Measurements from ENCODE around the gene TPST2. TPM values are rescaled to one million over a fixed set of nuclear protein-coding genes. Genes with fewer than 3 reads are reported as not detected.

The TPST2 gene
- total and polyA plus RNA-seq, 7 experiments from 2014 or later = 14.4 to 44.8 (median 20.6) TPM

GRCh38 chr22:26606611-26607010 lies 16.7 kb upstream of the TPST2 start:
- H3K27me3 Mint-ChIP-seq = peaks cover 0 to 14% (median 0%) of the 10 kb centered on the region in 5 donors
- ChIA-PET CTCF (interaction anchor here (0.6 kb wide), 1 partner anchor 212 kb away, joined by 7 read pairs; no protein-coding TSS in a partner anchor), POLR2A (no interaction called here)
- intact Hi-C loops (cut with micrococcal nuclease) = no loop called here
- H3K36me3 Mint-ChIP-seq = peaks cover 0 to 5% (median 0%) of the 10 kb centered on the region in 5 donors
- no peak overlapping the region for H3K27ac Mint-ChIP-seq
- peaks cover 0 to 20% of the 10 kb centered on the region in 2 donors for H3K4me1 ChIP-seq (ENCODE audit: control insufficient read depth in 2 of 2, insufficient read depth in 2 of 2, low read length in 2 of 2)
- H3K27me3 ChIP-seq (ENCODE audit: control insufficient read depth in 2 of 2, insufficient read depth in 2 of 2, low read length in 2 of 2) = no peaks in the 10 kb centered on the region
- H3K9me3 Mint-ChIP-seq = peaks cover 0 to 5% (median 0%) of the 10 kb centered on the region in 11 donors
- H3K27ac ChIP-seq (ENCODE audit: low read depth, low read length) = no peak overlapping the region
- no peak overlapping the region for H3K4me3 ChIP-seq (ENCODE audit: low read length)
- DNase-seq = no peak
- H3K36me3 ChIP-seq (ENCODE audit: control insufficient read depth in 2 of 3, insufficient read depth in 3 of 3, low read length in 3 of 3) = no peaks in the 10 kb centered on the region
- ATAC-seq = no peak
- H3K4me1 Mint-ChIP-seq = peaks cover 0 to 31% (median 0%) of the 10 kb centered on the region in 7 donors
- no peak overlapping the region for H3K4me3 Mint-ChIP-seq
- H3K9me3 ChIP-seq (ENCODE audit: control insufficient read depth in 2 of 3, low read length in 3 of 3) = no peaks in the 10 kb centered on the region

GRCh38 chr22:26604368-26604767 lies 14.4 kb upstream of the TPST2 start:
- Mint-ChIP-seq H3K27ac (no peak overlapping the region), H3K36me3 (peaks cover 0 to 4% (median 0%) of the 10 kb centered on the region in 5 donors), H3K9me3 (peaks cover 0 to 3% (median 0%) of the 10 kb centered on the region in 11 donors), H3K4me3 (no peak overlapping the region), H3K4me1 (peaks cover 0 to 22% (median 0%) of the 10 kb centered on the region in 7 donors), H3K27me3 (peaks cover 0 to 18% (median 0%) of the 10 kb centered on the region in 5 donors)
- Histone ChIP-seq H3K9me3 (ENCODE audit: control insufficient read depth in 2 of 3, low read length in 3 of 3) (no peaks in the 10 kb centered on the region), H3K4me3 (ENCODE audit: low read length) (no peak overlapping the region), H3K4me1 (ENCODE audit: control insufficient read depth in 2 of 2, insufficient read depth in 2 of 2, low read length in 2 of 2) (peaks cover 0 to 8% of the 10 kb centered on the region in 2 donors), H3K27ac (ENCODE audit: low read depth, low read length) (no peak overlapping the region), H3K27me3 (ENCODE audit: control insufficient read depth in 2 of 2, insufficient read depth in 2 of 2, low read length in 2 of 2) (no peaks in the 10 kb centered on the region), H3K36me3 (ENCODE audit: control insufficient read depth in 2 of 3, insufficient read depth in 3 of 3, low read length in 3 of 3) (no peaks in the 10 kb centered on the region)
- ATAC-seq = no peak
- intact Hi-C loops (cut with micrococcal nuclease) = no loop called here
- CTCF ChIA-PET = interaction anchor here (0.6 to 1.0 kb wide), 2 partner anchors 34 to 1941 kb away, joined by 3 to 7 read pairs; no protein-coding TSS in a partner anchor
- POLR2A ChIA-PET = no interaction called here
- DNase-seq = no peak

GRCh38 chr22:26602127-26602526 lies 12.2 kb upstream of the TPST2 start:
- no peak for ATAC-seq
- H3K27me3 ChIP-seq (ENCODE audit: control insufficient read depth in 2 of 2, insufficient read depth in 2 of 2, low read length in 2 of 2) = no peaks in the 10 kb centered on the region
- CTCF ChIA-PET = no interaction called here
- no peak for DNase-seq
- POLR2A ChIA-PET = no interaction called here
- Mint-ChIP-seq H3K27ac (no peak overlapping the region), H3K36me3 (peaks cover 0 to 3% (median 0%) of the 10 kb centered on the region in 5 donors), H3K4me3 (no peak overlapping the region), H3K27me3 (peaks cover 0 to 18% (median 0%) of the 10 kb centered on the region in 5 donors), H3K9me3 (no peaks in the 10 kb centered on the region), H3K4me1 (peaks cover 0 to 22% (median 0%) of the 10 kb centered on the region in 7 donors)
- no peaks in the 10 kb centered on the region for H3K9me3 ChIP-seq (ENCODE audit: control insufficient read depth in 2 of 3, low read length in 3 of 3)
- no peak overlapping the region for H3K27ac ChIP-seq (ENCODE audit: low read depth, low read length)
- H3K4me3 ChIP-seq (ENCODE audit: low read length) = no peak overlapping the region
- peaks cover 0 to 29% of the 10 kb centered on the region in 2 donors for H3K4me1 ChIP-seq (ENCODE audit: control insufficient read depth in 2 of 2, insufficient read depth in 2 of 2, low read length in 2 of 2)
- no peaks in the 10 kb centered on the region for H3K36me3 ChIP-seq (ENCODE audit: control insufficient read depth in 2 of 3, insufficient read depth in 3 of 3, low read length in 3 of 3)
- intact Hi-C loops (cut with micrococcal nuclease) = no loop called here

GRCh38 chr22:26601726-26602125 lies 11.8 kb upstream of the TPST2 start:
- Mint-ChIP-seq H3K4me1 (peaks cover 0 to 26% (median 0%) of the 10 kb centered on the region in 7 donors), H3K27ac (no peak overlapping the region), H3K9me3 (no peaks in the 10 kb centered on the region), H3K27me3 (peaks cover 0 to 21% (median 0%) of the 10 kb centered on the region in 5 donors), H3K4me3 (no peak overlapping the region), H3K36me3 (peaks cover 0 to 3% (median 0%) of the 10 kb centered on the region in 5 donors)
- Histone ChIP-seq H3K27ac (ENCODE audit: low read depth, low read length) (no peak overlapping the region), H3K4me3 (ENCODE audit: low read length) (no peak overlapping the region), H3K9me3 (ENCODE audit: control insufficient read depth in 2 of 3, low read length in 3 of 3) (no peaks in the 10 kb centered on the region), H3K4me1 (ENCODE audit: control insufficient read depth in 2 of 2, insufficient read depth in 2 of 2, low read length in 2 of 2) (peaks cover 0 to 33% of the 10 kb centered on the region in 2 donors), H3K36me3 (ENCODE audit: control insufficient read depth in 2 of 3, insufficient read depth in 3 of 3, low read length in 3 of 3) (no peaks in the 10 kb centered on the region), H3K27me3 (ENCODE audit: control insufficient read depth in 2 of 2, insufficient read depth in 2 of 2, low read length in 2 of 2) (no peaks in the 10 kb centered on the region)
- ATAC-seq (no peak), DNase-seq (no peak)
- POLR2A ChIA-PET = no interaction called here
- CTCF ChIA-PET = no interaction called here
- intact Hi-C loops (cut with micrococcal nuclease) = no loop called here

GRCh38 chr22:26599505-26599904 lies 9.6 kb upstream of the TPST2 start:
- no peak overlapping the region for H3K27ac ChIP-seq (ENCODE audit: low read depth, low read length)
- DNase-seq (no peak), ATAC-seq (no peak)
- Mint-ChIP-seq H3K4me3 (no peak overlapping the region), H3K27ac (no peak overlapping the region), H3K9me3 (no peaks in the 10 kb centered on the region), H3K27me3 (peaks cover 0 to 24% (median 0%) of the 10 kb centered on the region in 5 donors), H3K4me1 (peaks cover 0 to 32% (median 0%) of the 10 kb centered on the region in 7 donors), H3K36me3 (peaks cover 0 to 3% (median 0%) of the 10 kb centered on the region in 5 donors)
- CTCF ChIA-PET = no interaction called here
- H3K4me3 ChIP-seq (ENCODE audit: low read length) = no peak overlapping the region
- no peaks in the 10 kb centered on the region for H3K36me3 ChIP-seq (ENCODE audit: control insufficient read depth in 2 of 3, insufficient read depth in 3 of 3, low read length in 3 of 3)
- peaks cover 0 to 37% of the 10 kb centered on the region in 2 donors for H3K4me1 ChIP-seq (ENCODE audit: control insufficient read depth in 2 of 2, insufficient read depth in 2 of 2, low read length in 2 of 2)
- no peaks in the 10 kb centered on the region for H3K9me3 ChIP-seq (ENCODE audit: control insufficient read depth in 2 of 3, low read length in 3 of 3)
- POLR2A ChIA-PET = no interaction called here
- no peaks in the 10 kb centered on the region for H3K27me3 ChIP-seq (ENCODE audit: control insufficient read depth in 2 of 2, insufficient read depth in 2 of 2, low read length in 2 of 2)
- intact Hi-C loops (cut with micrococcal nuclease) = no loop called here

- peaks cover 0 to 2% (median 0%) of the 10 kb centered on the region in 5 donors for H3K36me3 Mint-ChIP-seq
- no peak overlapping the region for H3K4me3 Mint-ChIP-seq
- intact Hi-C loops (cut with micrococcal nuclease) = no loop called here
- DNase-seq = no peak
- no peaks in the 10 kb centered on the region for H3K27me3 ChIP-seq (ENCODE audit: control insufficient read depth in 2 of 2, insufficient read depth in 2 of 2, low read length in 2 of 2)
- ATAC-seq = no peak
- H3K9me3 ChIP-seq (ENCODE audit: control insufficient read depth in 2 of 3, low read length in 3 of 3) = no peaks in the 10 kb centered on the region
- H3K27ac Mint-ChIP-seq = no peak overlapping the region
- peaks cover 0 to 24% (median 0%) of the 10 kb centered on the region in 5 donors for H3K27me3 Mint-ChIP-seq
- H3K9me3 Mint-ChIP-seq = no peaks in the 10 kb centered on the region
- ChIA-PET POLR2A (no interaction called here), CTCF (interaction anchor here (0.6 kb wide), 1 partner anchor 45 kb away, joined by 4 read pairs; no protein-coding TSS in a partner anchor)
- H3K4me1 Mint-ChIP-seq = peaks cover 7 to 44% (median 18%) of the 10 kb centered on the region in 7 donors
- H3K36me3 ChIP-seq (ENCODE audit: control insufficient read depth in 2 of 3, insufficient read depth in 3 of 3, low read length in 3 of 3) = no peaks in the 10 kb centered on the region
- H3K27ac ChIP-seq (ENCODE audit: low read depth, low read length) = no peak overlapping the region
- peaks cover 8 to 55% of the 10 kb centered on the region in 2 donors for H3K4me1 ChIP-seq (ENCODE audit: control insufficient read depth in 2 of 2, insufficient read depth in 2 of 2, low read length in 2 of 2)
- H3K4me3 ChIP-seq (ENCODE audit: low read length) = no peak overlapping the region
Measured at GRCh38 chr22:26597480-26597879, 7.5 kb upstream of the TPST2 start.

- Mint-ChIP-seq H3K4me1 (peaks cover 12 to 48% (median 23%) of the 10 kb centered on the region in 7 donors), H3K27ac (no peak overlapping the region), H3K9me3 (no peaks in the 10 kb centered on the region), H3K36me3 (peaks cover 0 to 2% (median 0%) of the 10 kb centered on the region in 5 donors), H3K4me3 (no peak overlapping the region), H3K27me3 (peaks cover 0 to 24% (median 0%) of the 10 kb centered on the region in 5 donors)
- H3K4me3 ChIP-seq (ENCODE audit: low read length) = no peak overlapping the region
- POLR2A ChIA-PET = interaction anchor here (0.7 kb wide), 1 partner anchor 79 kb away, joined by 3 read pairs; no protein-coding TSS in a partner anchor
- DNase-seq (no peak), ATAC-seq (peak; percentile 72)
- intact Hi-C loops (cut with micrococcal nuclease) = no loop called here
- no peaks in the 10 kb centered on the region for H3K9me3 ChIP-seq (ENCODE audit: control insufficient read depth in 2 of 3, low read length in 3 of 3)
- CTCF ChIA-PET = no interaction called here
- no peak overlapping the region for H3K27ac ChIP-seq (ENCODE audit: low read depth, low read length)
- no peaks in the 10 kb centered on the region for H3K27me3 ChIP-seq (ENCODE audit: control insufficient read depth in 2 of 2, insufficient read depth in 2 of 2, low read length in 2 of 2)
- peaks cover 12 to 60% of the 10 kb centered on the region in 2 donors for H3K4me1 ChIP-seq (ENCODE audit: control insufficient read depth in 2 of 2, insufficient read depth in 2 of 2, low read length in 2 of 2)
- H3K36me3 ChIP-seq (ENCODE audit: control insufficient read depth in 2 of 3, insufficient read depth in 3 of 3, low read length in 3 of 3) = no peaks in the 10 kb centered on the region
Measured at GRCh38 chr22:26597026-26597425, 7.1 kb upstream of the TPST2 start.

Measured in naive thymus-derived CD4-positive, alpha-beta T cell (primary cell).